GM08714 (cell line): ENCODE results near the gene ERBB4.

ENCODE experiments used
- H3K4me3 ChIP-seq: fragments of 200-500 bp; sonication (Bioruptor generic); 2 replicates; pipeline ENCODE4 v1.5.1; 2014; ENCODE audit warnings: mild to moderate bottlenecking, low read length, inconsistent platforms
- ZNF274 ChIP-seq: IDR thresholded peaks from 2 replicates; pipeline ENCODE4 v1.6.1; 2012; ENCODE audit warnings: mild to moderate bottlenecking, low read depth, low read length

Gene ERBB4

DNA sequence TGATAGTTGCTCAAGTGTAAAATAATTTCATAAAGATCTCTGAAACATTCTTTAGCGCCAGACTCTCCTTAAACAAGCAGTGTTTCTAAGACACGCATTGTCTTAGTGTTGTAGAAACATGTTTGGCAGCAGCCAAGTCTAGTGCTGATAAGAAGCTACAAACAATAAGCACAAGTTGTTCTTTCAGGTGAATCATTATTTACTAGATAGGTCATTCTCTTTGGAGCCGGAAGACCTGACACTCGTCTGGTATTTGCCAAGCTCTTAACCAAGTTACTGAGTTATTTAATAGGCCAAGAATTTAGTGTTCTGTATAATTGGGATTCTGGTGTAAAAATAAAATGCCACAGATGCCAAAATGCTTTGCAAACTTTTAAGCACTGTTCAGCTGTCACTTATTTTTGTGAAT, 1130.1 kb downstream of the ERBB4 start:
- TF ChIP-seq ZNF274, result no peak
- no peak overlapping the region for H3K4me3 ChIP-seq

DNA sequence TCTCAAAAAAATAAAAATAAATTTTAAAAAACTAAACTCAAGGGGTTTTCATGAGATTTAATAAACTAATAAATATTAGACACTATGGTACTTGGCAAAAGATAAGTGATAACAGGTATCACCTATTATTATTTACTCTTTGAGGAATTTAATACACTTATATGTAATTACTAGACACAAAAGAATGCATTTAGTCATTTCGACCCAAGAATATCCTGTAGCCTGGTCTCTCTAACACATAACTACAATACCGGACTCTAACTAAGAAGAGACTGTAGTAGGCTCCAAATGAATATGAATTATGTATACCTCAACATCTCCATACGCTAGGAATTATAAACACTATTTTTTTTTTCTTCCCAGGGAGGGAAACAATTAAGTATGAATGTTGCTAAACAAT, 1131.5 kb downstream of the ERBB4 start:
- TF ChIP-seq ZNF274, result no peak

DNA sequence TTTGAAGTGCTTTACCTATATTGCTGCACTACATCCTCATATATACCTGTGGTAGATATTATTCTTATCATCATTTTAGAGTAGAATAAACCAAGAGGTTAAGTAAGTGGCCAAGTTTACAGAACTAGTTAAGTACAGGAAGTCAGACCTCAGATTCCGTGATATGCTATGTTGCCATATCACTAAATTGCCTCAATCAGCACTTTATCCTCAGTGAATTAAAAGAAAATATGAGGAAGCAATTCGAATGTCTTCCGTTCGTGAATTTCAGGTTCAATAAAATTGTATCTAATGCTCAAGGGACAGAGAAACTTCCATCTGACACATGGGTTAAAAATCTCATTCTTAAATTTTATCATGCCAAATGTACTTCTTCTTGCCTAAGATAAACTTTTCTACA, 1133.6 kb downstream of the ERBB4 start:
- TF ChIP-seq ZNF274, result no peak
- no peak overlapping the region for H3K4me3 ChIP-seq

More for the DNA sequence above, 1131.5 kb downstream of the ERBB4 start:
- no peak overlapping the region for H3K4me3 ChIP-seq

DNA sequence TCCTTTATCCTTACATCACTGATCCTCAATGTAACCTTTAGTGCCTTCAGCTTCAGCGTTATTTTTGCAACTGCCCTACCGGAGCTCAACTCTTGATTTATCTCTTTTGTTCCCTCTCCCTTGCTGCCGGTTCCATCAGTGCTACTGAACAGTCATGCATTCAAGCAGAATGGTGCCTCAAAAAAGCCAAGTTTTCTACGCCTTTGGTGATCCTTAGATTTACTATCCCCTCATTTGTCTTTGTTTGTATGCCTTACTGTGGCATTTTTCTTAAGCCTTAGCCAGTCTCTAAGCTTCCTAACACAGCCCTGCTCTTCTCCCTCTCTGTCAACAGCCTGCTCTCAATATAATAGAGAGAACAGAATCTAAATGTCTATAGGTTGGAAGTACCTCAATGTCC, 1134.5 kb downstream of the ERBB4 start:
- no peak overlapping the region for H3K4me3 ChIP-seq
- TF ChIP-seq ZNF274, result no peak

DNA sequence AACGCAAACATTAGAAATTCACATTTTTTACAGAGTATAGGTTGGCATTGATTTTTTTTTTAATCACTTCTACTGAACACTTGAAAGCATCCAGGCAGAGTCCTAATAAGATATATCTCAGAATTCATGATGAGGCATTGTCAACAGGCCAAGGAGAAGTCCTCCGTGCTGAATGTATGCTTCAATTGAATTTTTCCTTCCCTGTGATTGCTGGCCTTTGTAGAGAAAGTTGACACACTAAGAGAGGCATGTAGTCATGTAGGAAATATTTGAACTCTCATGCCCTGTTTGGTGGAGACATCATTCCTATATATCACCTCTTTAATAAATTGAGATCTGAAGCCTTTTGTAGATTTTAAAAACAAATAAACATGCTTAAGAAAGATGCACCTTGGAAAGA, 1137.3 kb downstream of the ERBB4 start:
- no peak for TF ChIP-seq ZNF274
- H3K4me3 ChIP-seq, result no peak overlapping the region

DNA sequence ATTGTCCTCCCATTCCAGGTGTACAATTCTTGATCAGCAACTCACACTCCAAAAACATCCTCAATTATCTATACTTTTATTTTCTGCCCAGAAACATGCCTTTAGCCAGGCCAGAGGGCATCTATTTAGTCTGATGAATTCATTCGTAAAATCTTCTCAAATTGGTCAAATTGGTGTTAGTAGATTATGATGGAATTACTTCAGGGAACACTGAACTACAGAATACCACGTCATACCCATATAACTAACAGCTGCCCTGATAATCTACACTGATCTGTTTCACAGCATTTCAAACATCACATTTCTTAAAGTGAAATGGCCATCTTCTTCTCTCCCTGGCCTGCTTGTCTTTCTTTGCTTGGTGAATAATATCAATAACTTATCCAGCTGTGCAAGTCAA, 1140.8 kb downstream of the ERBB4 start:
- no peak for TF ChIP-seq ZNF274
- no peak overlapping the region for H3K4me3 ChIP-seq

DNA sequence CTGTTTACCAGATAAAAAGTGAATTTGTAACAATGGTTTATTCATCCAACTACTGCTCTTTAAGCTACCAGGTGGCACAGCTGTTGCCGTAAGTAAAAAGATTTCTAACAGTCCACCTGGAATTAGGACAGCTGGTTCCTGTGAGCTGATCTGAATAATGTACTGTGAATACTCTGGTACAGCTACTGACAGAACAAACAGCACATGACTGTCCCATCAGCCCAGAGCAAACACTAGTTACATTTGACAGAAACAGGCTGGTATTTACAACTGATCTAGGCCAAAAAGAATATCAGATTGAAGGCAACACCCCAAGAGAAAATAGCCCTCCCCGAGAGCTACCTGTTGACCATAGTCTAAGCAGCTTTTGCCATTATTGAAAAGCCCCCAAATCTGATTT, 1141.8 kb downstream of the ERBB4 start:
- TF ChIP-seq ZNF274, result no peak
- no peak overlapping the region for H3K4me3 ChIP-seq

DNA sequence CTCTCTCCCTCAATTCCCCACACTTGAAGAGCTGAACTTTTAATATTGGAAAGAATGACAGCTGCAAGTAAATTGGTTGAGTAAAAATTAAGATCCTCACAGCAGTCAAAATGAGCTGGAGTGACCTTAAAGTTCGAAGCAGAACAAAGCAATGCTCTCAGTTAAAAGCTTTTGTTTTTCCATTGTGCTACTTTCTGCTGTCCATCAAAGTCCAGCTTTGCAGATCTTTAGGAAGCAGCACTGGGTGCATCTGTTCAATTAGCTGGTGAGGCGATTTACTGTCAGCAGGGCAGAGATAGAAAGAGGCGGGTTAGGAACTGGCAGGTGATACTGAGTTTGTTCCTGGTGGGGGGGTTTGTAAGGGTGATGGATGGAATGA, 1147.4 kb downstream of the ERBB4 start:
- TF ChIP-seq ZNF274, result no peak
- H3K4me3 ChIP-seq, result no peak overlapping the region

DNA sequence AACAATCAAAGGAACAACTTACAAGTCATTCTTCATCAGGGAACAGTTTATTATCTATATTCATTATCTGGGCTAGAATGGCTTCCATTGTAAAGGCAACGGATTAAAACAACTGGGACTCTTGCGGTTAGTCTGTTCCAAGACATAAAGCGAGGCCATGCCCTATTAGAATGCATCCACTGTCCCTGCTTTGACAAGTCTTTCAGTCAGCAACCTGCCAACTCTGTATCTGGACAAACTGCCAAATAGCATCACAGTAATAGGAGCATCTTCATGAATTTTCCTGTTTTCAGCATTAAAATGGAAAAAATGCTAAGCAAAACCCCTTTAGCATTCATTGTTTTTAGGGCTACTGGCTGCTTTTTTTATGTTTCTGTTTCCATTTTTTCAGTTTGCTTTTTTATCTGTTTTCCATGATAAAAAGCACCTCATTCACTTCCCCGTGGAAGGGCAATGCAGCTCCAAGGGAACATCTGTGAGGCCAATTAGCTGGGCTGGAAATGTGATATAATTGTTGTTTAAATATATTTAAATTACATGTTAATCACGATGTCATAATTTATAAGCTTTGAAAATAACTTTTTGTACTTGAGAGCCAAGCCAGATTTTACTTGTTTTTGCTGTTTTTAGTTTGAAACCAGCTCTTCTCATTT, 1147.9 kb downstream of the ERBB4 start:
- TF ChIP-seq ZNF274, result no peak
- no peak overlapping the region for H3K4me3 ChIP-seq

DNA sequence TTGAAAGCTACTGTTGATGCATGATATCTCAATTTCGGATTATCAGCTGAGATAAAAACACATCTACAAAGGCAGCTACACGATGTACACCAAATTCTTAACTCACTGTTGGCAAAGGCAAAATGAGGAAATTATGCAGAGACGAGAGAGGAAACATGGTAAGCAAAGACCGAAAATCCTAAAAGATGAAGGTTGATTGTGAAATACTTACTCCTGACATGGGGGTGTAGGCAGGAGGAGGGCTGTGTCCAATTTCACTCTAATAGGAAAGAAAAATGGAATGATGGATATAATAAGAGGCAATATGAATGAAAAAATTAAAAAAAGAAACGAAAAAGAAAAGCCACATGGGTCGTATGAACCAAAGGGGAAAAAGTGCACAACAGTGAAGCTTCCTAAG, 1150.9 kb downstream of the ERBB4 start:
- TF ChIP-seq ZNF274, result no peak
- no peak overlapping the region for H3K4me3 ChIP-seq

DNA sequence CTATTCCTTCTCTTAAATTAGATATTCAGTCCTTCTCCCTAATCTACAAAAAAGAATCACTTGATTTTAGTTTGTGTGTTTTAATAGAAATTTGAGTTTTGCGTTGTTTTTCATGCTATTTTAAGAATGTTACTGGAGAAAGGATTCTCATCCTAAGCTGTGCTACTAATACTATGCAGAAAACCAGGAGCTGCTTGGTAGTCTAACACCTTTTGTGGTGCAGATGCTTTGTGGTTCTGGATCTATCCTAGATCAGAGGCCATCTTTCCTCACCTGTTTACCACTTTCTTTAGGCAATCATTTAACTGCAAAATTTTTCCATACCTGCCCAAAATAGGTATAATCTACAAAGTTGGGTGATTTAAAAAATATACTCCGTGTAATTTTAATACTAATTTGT, 1158.6 kb downstream of the ERBB4 start:
- TF ChIP-seq ZNF274, result no peak
- H3K4me3 ChIP-seq, result no peak overlapping the region

DNA sequence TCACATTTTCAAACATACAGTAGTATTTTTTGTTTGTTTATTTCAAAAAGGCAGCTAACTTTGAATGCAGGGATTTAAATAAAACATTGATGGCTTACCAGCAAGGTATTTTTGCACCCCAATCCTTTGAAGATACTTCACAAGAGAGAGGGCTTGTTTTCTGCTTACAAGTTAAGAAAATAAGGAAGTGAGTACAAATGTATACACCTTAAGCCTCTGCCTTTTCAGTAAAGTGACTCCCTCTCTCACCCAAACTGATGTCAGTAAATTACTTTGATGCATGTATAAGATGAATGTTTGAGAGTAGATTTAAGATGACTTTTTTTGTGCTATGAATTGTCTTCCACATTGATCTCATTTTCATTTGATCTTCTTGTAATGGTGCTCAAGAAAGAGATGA, 1162.2 kb downstream of the ERBB4 start:
- H3K4me3 ChIP-seq, result no peak overlapping the region
- no peak for TF ChIP-seq ZNF274

DNA sequence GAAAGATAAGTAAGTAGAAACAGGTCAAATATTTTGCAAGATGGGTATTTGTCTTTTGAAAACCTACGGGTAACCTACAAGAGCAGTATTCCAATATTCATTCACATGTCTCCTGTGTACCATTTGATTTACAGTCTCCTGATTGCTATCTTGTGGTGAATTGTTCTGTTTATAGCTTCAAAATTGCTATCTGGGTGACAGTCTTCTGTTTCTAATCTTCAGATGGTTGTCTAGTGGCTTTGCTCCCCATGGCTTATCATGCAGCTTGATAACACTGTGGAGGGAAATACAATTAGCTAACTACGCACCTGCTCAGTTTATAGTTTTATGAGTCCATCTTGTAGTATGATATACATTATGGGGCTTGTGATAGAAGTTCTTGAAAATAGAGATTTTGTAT, 1165.4 kb downstream of the ERBB4 start:
- no peak overlapping the region for H3K4me3 ChIP-seq
- TF ChIP-seq ZNF274, result no peak

DNA sequence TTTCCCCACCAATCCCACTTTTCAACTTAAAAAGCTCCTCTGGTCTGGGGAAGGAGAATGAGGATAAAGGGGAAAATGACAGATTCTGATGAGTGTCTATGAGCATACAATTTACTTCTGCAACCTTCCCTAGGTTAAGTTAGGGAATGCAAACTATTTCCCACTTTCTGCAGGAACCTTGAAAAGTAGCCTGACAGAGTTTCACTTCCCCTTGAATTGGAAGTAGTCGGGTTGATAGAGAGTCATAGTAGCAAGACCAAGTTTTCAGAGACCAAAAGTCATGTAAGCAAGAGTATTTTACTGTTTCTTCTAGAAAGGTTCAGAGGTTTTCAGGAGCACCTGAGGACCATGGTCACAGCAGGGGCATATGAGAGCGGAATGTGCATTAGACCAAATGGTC, 1167.1 kb downstream of the ERBB4 start:
- H3K4me3 ChIP-seq, result no peak overlapping the region
- no peak for TF ChIP-seq ZNF274

DNA sequence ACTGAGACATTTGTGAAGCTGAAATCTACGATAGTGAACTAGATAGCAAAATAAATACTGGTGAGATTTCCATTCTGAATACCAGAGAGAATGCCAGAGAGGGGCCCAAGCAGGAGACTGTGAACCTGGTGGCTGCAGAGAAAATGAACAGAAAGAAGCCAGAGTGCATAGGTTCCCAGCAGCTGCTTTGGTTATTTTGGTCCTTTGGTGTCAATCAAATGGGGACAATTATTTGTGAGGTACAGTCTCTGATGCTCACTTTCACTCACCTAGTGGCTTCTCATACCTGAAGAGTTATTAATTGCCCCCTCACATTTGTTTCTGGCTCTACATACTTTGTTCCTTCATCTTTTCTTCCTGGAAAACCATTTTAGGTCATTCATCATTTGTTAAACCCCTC, 1170.1 kb downstream of the ERBB4 start:
- H3K4me3 ChIP-seq, result no peak overlapping the region
- TF ChIP-seq ZNF274, result no peak

DNA sequence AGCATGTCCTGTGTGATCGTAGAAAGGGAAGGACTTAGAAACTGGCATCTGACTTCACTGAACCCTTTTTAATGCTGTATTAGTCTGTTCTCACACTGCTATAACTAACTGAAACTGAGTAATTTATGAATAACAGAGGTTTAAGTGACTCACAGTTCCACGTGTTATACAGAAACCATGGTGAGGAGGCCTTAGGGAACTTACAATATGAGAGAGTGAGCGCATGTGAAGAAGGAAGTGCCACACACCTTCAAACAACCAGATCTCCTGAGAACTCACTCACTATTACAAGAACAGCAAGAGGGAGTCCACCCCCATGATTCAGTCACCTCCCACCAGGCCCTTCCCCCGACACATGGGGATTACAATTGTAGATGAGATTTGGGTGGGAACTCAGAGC, 1170.9 kb downstream of the ERBB4 start:
- TF ChIP-seq ZNF274, result no peak
- H3K4me3 ChIP-seq, result no peak overlapping the region
